GM18519 (cell line): Measurements from ENCODE around the gene ARRDC4.
"Not testable (repeated sequence)": the region's sequence is repeated elsewhere in the genome, so short reads cannot be mapped to it uniquely, and the experiment has no call there.

Experiments used
- ATAC-seq: cut with Tn5 transposase; IDR thresholded peaks from one replicate; pipeline ENCODE4 v1.9.1; 2021; ENCODE audit warnings: mild to moderate bottlenecking, moderate library complexity; ENCODE audit not compliant: unreplicated experiment, low FRiP score

The ARRDC4 gene

DNA sequence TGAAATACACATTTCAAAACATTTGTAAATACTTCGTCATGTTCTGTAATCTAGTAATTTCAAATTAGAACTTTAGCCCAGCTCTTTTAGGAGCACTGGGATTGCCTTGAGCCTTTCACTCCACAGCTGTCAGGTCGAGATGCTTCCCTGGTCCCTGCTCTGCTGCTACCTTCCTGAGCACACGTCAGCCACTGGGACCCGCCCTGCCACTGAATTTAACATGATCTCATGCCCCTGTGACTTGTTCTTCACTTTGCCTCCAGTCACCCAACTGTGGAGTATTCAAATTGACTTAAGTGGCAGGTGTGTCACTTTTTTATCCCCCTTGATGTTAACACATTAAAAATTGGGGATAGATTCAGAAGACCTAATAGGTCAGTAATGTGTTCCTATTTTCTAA, 3.3 kb downstream of the ARRDC4 start:
- ATAC-seq = no peak

DNA sequence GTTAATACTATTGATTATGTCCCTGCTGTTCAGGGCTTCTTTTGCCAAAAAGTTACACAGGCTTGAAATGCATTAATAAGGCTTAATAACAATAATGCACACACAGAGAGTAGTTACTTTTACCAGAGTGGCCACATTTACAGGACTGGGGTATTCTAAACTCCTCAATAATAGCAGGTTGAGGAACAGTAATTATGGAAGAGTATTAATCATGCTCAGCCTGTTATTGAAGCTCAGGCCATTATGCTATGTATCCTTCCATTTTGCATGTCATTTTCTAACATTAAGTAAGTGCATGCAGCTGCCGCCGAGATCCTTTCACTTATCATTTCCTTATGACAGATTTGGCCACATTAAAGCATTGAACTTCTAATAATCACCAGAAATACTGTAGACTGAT, 5.7 kb downstream of the ARRDC4 start:
- ATAC-seq = no peak

DNA sequence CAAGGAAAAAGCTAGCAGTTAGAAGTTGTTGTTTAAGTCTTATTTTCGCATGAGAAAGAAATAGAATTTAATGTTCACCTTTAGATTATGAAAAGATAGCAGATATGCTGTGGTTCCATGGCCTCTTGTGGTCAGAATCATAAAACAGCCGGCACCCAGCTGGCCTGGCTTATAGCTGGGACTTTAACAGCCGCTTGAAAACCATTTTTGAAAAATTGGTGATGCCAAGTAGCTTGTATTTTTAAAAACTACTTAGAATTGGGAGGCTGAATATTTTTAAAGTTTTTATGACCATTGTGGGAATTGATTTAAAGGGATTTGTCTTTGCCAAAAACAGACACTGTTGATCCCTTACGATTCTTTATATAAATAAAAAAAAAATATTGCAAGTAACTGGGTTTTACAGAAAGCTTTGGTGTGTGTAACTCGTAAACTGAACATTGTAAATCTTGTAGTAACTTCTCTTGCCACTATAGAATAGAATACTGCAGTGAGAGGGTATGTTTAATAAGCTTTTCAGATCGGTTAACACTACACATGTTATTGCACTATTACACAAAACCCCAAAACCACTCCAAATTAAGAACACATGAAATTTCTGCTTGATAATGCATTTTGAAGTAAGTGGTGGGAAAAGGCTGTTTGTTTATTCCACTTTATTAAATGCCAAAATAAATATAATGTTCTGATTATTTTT, 6.6 kb downstream of the ARRDC4 start:
- ATAC-seq = no peak

DNA sequence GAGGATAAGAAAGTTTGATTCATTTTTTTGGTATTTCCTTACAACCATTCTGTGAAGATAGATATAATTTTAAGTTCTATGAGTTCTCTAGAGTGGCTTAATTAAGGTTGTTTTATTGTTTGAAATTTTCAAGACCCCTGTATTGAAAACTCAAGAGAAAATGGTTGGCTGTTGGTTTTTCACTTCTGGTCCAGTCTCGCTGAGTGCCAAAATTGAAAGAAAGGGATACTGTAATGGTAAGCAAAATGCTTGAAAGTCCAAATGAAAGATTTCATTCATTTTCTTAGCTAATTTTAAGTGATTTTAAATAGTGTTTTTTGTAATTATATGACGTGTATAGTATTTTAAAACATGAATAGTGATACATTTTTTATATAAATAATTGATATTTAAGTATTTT, 7.4 kb downstream of the ARRDC4 start:
- ATAC-seq = no peak

DNA sequence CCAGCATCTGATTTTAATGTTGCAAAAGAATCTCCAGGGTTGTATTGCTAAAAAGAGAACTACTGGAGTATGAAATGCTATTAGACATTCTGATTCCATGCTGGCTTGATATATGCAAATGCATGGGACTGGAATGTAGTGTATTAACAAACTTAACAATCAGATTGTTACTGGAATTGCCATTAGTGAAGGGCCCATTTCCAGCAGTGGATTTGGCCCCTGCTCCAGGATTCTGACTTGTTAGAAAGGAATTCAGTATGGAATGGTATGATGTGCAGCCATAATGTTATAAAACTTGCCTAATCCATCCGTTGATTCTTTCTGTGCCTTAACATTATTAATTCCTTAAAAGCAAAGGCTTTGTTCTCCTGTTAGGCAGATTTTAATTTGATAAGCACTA, 7.9 kb downstream of the ARRDC4 start:
- ATAC-seq = no peak

DNA sequence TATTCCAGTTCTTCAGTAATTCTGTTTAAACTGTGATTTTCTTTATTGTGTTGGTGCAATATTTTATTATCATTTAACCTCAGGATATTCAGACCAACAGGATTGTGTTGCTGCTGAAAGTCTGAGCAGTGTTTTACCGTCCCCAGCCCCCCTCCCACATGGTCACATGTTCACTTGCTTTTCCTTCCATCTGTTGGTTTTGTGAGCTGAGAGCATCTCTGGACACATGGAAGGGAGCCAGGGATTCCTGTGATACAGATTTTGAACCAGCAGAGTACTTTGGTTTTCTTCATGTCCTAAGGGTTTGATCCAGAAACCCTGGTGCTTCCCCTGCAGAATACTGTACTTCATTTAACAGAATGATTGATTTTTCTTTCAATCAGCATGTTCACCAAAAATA, 11.9 kb downstream of the ARRDC4 start:
- no peak for ATAC-seq

DNA sequence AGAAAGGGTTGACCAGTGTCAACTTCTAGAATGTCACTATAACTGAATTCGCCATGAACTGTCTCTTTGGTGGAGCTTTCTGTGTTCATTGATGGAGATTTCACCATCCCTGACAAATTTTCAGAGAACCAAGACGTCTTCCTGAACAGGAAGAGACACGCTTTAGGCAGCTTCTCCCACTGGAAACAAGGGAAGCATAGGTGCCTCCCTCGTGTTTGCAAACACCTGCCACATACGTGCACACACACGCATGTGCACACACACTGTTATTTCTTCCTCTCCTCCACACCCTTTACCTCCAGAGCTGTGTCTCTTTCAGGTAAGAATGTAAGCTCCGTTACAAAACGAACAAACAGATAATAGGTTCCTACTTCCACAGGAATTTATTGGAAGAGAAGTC, 15.6 kb downstream of the ARRDC4 start:
- no peak for ATAC-seq

DNA sequence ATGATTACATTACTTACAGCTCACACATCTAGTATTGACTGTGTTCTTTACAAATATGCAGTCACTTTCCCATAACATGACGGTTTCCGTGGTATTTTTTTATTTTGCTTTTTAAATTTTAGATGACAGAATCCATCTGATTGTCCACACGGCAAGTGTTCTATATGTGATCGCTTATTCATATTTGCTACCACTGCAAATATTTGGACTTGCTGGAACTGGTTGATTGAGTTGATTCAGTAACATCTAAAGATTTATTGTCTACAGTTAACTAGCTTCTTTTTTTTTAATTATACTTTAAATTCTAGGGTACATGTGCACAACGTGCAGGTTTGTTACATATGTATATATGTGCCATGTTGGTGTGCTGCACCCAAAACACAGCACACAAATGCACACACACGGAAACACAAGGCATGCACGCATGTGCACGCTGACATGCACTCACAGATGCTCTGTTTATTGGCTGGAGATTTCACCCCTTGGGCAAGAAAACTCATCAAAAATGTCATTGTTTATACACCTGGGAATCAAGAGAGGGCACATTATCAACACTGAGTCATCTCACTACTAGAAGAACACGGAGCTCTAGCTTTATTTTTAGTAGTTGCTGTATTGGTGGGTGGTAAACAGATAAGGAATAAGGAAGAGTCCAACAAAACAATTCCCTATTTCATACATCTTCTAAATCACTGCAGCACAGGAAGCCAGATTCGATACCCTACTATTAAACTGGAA, 16.4 kb downstream of the ARRDC4 start:
- ATAC-seq = no peak

DNA sequence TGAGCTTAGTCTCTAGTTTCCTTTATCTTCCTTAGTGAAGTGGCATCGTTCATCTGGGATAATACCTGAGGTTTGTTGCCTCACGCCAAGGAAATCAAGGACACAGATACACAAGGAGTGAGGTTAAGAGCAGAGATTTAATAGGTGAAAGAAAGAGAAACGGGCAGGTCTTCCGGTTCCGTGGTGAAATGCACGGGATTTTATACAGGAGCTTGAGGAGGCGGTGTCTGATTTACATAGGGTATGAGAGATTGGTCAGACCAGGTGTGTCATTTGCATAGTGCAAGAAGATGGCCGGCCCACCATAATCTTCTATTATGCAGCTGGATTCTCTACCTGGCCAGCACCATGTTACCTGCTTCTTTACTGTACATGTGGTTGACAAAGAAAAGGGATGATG, 17.2 kb downstream of the ARRDC4 start:
- no peak for ATAC-seq

DNA sequence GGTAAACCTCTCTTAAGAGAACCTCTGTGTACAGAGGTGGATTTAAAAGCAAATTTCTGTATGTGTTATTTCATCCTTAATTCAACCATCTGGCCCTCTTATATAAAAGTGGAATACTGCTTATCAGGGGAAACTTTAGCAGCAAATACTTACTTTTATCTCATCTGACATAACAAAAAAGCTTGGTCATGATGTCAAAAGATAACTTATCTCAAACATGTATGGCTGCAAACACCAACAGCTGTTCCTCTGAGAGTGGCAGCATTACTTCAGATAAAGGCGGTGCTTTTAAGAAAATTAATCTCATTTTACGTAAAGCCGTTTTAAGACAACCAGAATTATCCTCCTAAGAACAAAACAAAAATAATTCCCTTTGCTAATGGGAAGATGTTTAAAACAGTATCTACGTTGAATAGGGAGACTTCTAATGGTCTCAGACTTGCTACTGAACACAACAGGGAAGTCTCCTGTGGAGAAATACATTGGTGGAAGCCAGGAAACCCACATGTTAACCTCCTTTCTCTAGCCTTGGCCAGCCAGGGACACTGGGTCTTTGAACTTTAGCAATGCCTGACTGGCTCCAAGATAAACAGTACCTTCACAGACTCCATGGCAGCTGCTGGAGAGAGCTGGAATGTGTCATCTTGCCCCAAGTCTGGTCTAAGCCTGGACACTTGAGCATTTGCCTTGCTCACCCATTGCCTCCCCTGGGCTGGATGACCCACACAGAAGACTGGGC, 18.1 kb downstream of the ARRDC4 start:
- no peak for ATAC-seq

DNA sequence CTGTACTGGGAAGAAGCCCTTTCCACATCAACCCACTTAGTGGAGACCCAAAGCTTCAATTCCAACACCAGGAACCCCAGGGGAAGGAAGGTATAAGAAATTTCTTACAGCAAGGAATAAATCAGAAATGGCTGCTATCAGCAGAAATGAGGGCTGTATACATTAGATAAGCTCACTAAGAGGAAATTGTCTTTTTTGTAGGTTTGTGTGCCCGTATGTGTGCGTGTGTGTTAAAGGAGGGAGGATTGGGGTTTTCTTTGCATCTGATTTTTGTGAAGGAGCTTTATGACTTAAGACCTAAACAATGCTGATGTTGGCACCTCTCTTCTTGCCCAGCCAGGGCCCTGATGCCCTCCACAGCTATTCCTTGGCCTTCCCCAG, 18.6 kb downstream of the ARRDC4 start:
- no peak for ATAC-seq

DNA sequence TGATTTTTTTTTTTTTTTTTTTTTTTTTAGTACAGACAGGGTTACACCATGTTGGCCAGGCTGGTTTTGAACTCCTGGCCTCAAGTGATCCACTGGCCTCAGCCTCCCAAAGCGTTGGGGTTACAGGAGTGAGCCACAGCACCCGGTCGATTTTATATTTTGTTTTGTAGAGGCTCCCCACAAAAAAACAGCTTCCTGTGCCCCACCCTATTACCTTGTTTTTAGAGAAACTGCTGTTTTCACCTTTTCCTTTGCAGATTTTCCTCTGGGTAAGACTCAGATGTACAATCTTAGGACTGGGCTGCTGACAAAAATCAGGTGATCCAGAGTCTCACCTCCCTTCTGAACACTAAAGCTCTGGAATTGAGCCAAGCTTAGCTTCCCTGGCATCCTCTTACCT, 20.6 kb downstream of the ARRDC4 start:
- no peak for ATAC-seq

DNA sequence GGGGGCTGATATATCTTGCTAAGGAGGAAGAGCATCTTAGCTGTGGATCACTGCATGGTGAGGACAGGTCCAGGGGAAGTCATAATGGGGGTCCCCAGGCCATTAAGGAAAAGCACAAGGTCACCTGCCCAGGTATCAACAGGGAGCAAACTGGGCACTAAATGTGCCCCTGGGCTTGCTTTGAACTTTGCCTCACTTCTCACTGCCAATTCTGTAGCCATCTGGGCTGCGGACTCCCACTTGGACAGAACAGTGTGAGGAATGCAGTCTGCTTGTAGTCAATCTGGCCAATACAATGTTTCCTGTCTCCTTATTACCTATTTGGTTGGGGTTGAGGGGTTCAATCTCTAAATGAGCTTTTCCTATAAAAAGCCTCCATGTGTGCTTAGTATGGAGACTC, 21.3 kb downstream of the ARRDC4 start:
- no peak for ATAC-seq

DNA sequence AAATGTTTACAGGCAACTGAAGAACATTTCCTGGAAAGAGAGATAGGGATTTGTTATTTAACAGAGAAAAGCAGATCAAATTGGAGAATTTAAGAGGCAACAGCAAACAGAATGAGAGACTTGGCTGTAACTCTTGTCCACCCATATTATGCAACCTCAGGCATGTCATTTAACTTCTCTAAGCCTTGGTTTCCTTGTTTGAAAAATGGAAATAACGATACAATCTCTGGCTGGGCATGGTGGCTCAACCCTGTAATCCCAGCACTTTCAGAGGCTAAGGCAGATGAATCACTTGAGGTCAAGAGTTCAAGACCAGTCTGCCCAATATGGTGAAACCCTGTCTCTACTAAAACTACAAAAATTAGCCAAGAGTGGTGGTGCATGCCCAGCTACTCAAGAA, 23.7 kb downstream of the ARRDC4 start:
- ATAC-seq = no peak

DNA sequence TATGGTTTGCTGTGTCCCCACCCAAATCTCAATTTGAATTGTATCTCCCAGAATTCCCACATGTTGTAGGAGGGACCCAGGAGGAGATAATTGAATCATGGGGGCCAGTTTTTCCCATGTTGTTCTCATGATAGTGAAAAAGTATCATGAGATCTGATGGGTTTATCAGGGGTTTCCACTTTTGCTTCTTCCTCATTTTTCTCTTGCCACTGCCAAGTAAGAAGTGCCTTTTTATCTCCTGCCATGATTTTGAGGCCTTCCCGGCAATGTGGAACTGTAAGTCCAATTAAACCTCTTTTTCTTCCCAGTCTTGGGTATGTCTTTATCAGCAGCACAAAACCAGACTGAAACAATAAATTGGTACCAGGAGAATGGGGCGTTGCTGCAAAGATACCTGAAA, 25.5 kb downstream of the ARRDC4 start:
- not testable (repeated sequence) for ATAC-seq

DNA sequence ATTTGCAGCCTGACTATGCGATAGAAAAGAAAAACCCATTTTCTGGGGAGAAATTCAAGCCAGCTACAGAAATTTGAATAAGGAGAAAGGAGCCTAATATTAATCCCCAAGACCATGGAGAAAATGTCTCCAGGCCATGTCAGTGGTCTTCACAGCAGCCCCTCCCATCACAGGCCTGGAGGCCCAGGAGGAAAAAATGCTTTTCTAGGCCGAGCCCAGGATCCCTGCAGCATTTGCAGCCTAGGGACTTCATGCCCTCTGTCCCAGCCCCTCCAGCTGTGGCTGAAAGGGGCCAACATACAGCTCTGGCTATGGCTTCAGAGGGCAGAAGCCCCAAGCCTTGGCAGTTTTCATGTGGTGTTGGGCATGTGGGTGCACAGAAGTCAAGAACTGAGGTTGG, 26.3 kb downstream of the ARRDC4 start:
- no peak for ATAC-seq

DNA sequence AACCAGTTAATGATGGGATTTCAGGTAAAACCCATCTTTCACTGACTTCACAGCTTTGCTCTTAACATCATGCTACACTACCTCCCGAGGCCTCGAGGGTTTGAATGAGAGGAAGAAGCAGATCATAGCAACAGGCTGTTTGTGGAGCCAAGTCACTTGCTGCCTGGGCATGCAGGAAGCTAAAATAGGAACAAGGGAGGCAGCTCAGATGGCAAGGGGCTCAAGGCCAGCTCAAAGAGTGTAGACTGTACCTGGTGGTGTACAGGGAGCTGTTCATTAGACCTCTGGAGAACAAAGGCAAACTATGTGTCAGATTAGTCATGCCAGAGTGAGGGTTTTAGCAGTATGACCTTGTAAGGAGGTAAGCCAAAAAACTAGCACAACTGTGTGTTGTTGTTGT, 28.8 kb downstream of the ARRDC4 start:
- no peak for ATAC-seq

DNA sequence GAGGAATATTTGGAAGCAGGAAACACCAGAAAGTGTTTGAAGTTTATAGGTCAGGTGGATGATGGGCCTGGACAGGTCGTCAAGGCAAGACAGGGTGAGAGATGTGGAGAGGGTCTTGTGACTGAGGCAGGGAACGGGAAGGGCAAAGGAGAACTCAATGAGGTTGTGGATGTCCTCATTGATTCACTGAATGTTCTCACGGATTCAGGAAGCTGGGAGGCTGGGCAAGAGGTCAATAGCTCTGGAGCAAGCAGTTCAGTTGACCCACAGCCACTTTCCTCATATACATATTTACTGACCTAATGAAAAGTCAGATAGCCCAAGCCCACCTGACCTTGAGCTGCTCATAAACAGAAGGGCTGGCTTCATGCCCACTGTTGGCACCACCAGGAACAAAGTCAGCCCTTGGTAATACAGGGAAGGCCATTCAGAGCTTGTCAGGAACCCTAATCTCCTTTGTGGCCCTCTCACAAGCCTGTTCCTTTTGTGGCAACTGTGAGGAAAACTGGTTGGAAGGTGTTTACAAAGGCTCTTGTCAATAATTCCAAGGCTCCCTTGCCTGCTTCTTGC, 31.6 kb downstream of the ARRDC4 start:
- no peak for ATAC-seq

DNA sequence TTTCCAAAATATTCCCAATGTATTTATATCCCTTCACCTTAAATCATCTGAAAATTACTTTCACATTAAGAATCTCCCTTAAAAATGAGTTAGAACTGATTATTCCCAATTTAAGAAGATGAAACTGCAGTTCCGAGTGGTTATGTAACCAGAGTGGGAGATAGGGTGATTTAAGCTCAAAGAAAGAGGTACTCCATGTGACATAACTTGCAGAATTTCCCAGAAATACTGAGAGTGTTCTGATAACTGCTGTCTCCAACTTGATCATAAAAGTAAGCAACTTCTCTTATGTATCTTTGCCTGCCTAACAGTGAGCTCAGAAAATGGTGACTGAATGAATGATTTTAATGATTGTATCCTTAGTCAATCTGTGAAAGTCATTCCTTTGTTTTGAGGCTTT, 32.3 kb downstream of the ARRDC4 start:
- ATAC-seq = no peak

DNA sequence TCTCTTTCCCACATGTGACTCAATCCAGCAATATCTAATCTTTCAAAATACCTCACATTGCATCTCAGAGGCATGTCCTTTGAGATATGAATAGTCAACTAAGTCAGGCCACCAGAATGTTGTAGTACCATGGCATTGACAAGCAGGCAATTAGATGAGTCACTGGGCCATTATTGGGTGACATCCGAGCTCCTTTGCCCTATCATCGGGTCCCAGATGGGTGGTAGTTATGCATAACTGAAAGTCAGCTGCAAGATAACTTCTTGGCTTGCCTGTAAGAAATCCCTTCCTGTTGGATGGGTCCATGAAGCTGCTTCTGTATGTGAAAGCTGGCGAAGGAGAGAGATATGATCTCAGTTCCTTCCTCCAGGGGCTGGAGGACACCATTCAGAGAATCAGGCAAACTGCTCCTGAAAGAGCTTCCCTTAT, 32.8 kb downstream of the ARRDC4 start:
- no peak for ATAC-seq

DNA sequence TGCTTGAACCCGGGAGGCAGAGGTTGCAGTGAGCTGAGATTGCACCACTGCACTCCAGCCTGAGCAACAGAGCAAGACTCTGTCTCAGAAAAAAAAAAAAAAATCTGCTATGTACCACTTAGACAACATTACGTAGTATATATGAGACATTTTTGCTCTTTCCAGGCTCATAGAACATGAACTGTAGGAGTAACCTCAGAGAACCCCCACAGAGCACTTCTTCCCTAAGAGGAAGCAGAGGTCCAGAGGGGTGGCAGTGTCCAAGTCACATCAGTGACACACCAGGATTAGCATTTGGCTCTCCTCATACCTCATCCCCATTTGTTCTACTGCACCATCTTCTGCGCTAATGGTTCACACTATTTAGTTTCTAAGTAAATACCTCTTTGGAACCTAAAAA, 33.7 kb downstream of the ARRDC4 start:
- no peak for ATAC-seq
